Measurements from ENCODE around the gene FRMD3. TPM values are rescaled to one million over a fixed set of nuclear protein-coding genes. Genes with fewer than 3 reads are reported as not detected.

The FRMD3 gene
- total RNA-seq, 1 donor from 2014 or later = 0.65 TPM

DNA sequence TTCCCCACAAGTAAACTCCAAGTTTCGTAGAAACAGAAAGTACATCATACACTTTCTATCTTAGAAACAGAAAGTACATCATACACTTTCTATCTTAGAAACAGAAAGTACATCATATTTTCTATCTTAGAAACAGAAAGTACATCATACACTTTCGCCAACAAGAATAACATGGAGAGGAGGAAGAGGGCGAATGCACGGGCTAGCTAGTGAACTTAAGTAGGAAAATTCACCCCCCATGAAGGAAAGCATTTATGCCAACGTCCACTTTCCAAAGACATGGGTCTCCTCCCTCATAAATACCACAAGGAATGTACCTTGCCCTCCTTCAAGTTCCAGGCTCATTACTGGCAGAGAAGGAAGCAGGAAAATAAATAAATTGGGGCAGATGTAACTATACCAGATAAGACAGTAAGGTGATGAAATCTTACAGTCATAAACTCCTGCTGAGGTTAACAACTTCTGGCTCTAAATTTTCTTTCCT, 64.7 kb downstream of the FRMD3 start:
- Mint-ChIP-seq H3K9me3 (ENCODE audit: low read depth) (no peaks in the 10 kb centered on the region), H3K27me3 (peaks cover 11% of the 10 kb centered on the region), H3K4me3 (ENCODE audit: low read depth) (no peak overlapping the region), H3K4me1 (ENCODE audit: low read depth) (no peaks in the 10 kb centered on the region), H3K36me3 (ENCODE audit: insufficient read depth) (no peaks in the 10 kb centered on the region), H3K27ac (no peak overlapping the region)
- DNase-seq (ENCODE audit: low spot score, unreplicated experiment) = no peak
- TF ChIP-seq CTCF (IDR thresholded peaks at IDR 0.05; ENCODE audit: unreplicated experiment) = no peak

- no peaks in the 10 kb centered on the region for H3K9me3 Mint-ChIP-seq (ENCODE audit: low read depth)
- no peak overlapping the region for H3K27ac Mint-ChIP-seq
- DNase-seq (ENCODE audit: low spot score, unreplicated experiment) = no peak
- H3K27me3 Mint-ChIP-seq = peaks cover 11% of the 10 kb centered on the region
- no peaks in the 10 kb centered on the region for H3K4me1 Mint-ChIP-seq (ENCODE audit: low read depth)
- H3K36me3 Mint-ChIP-seq (ENCODE audit: insufficient read depth) = no peaks in the 10 kb centered on the region
- no peak overlapping the region for H3K4me3 Mint-ChIP-seq (ENCODE audit: low read depth)
- TF ChIP-seq CTCF (IDR thresholded peaks at IDR 0.05; ENCODE audit: unreplicated experiment) = no peak
These were observed 65.4 kb downstream of the FRMD3 start for GRCh38 chr9:83472764-83473163.

GRCh38 chr9:83472221-83472665, 66.0 kb downstream of the FRMD3 start:
- Mint-ChIP-seq H3K4me3 (ENCODE audit: low read depth) (no peak overlapping the region), H3K27me3 (peaks cover 11% of the 10 kb centered on the region), H3K4me1 (ENCODE audit: low read depth) (no peaks in the 10 kb centered on the region), H3K36me3 (ENCODE audit: insufficient read depth) (no peaks in the 10 kb centered on the region), H3K9me3 (ENCODE audit: low read depth) (no peaks in the 10 kb centered on the region), H3K27ac (no peak overlapping the region)
- TF ChIP-seq CTCF (IDR thresholded peaks at IDR 0.05; ENCODE audit: unreplicated experiment) = no peak
- no peak for DNase-seq (ENCODE audit: low spot score, unreplicated experiment)

DNA sequence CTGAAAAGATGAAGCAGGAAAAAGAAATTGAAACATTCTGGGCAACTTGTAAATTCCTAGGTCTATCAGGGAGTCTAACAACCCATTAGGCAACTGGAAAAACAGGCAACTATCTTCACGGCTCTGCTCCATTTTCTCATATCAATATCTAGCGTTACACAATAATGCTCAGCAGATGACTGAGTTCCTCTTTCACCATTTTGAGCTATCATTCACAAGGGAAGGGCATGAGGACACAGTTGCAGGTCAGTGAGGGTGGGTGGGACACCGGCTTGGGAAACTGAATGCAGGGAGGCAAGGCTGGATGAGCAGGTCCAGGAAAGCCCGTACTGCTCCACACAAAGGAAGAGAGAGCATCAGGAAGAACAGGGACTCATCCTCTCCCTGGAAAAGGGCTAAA, 67.0 kb downstream of the FRMD3 start:
- no peak overlapping the region for H3K27ac Mint-ChIP-seq
- no peak for TF ChIP-seq CTCF (IDR thresholded peaks at IDR 0.05; ENCODE audit: unreplicated experiment)
- no peaks in the 10 kb centered on the region for H3K36me3 Mint-ChIP-seq (ENCODE audit: insufficient read depth)
- peaks cover 11% of the 10 kb centered on the region for H3K27me3 Mint-ChIP-seq
- no peak overlapping the region for H3K4me3 Mint-ChIP-seq (ENCODE audit: low read depth)
- no peaks in the 10 kb centered on the region for H3K9me3 Mint-ChIP-seq (ENCODE audit: low read depth)
- no peaks in the 10 kb centered on the region for H3K4me1 Mint-ChIP-seq (ENCODE audit: low read depth)
- DNase-seq (ENCODE audit: low spot score, unreplicated experiment) = no peak

DNA sequence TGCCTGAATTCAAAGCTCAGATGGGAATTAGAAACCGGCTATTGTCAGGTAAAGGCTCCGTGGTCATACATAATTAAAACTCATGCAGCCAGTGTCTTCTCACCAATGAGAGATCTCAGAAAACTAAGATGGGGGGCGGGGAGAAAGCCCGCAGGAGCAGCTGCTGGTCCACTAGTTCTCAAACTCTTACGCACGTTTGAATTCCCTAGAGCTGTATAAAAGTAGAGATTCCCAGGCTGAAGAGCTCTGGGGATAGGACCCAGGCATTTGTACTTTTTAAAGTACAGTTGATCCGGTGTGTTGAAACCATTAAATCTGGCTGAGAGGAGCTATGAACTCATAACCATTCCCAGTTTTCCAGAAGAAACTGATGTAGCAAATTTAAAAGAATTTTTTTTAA, 68.5 kb downstream of the FRMD3 start:
- no peaks in the 10 kb centered on the region for H3K4me1 Mint-ChIP-seq (ENCODE audit: low read depth)
- TF ChIP-seq CTCF (IDR thresholded peaks at IDR 0.05; ENCODE audit: unreplicated experiment) = no peak
- no peaks in the 10 kb centered on the region for H3K36me3 Mint-ChIP-seq (ENCODE audit: insufficient read depth)

More for the DNA sequence above, 68.5 kb downstream of the FRMD3 start:
- no peak for DNase-seq (ENCODE audit: low spot score, unreplicated experiment)
- Mint-ChIP-seq H3K27me3 (peaks cover 13% of the 10 kb centered on the region), H3K9me3 (ENCODE audit: low read depth) (no peaks in the 10 kb centered on the region), H3K27ac (no peak overlapping the region), H3K4me3 (ENCODE audit: low read depth) (no peak overlapping the region)

Measured in progenitor cell of endocrine pancreas (in vitro differentiated cells).